Esophagus squamous epithelium (tissue), 4 donors: ENCODE data around the gene CDKN2B-AS1.

Source experiments
- CTCF ChIP-seq, 6 experiments: fragments of 450-650 bp in 4 of 6; fragments of 200-600 bp in 2 of 6; sonication (generic) in 2 of 6; IDR thresholded peaks; one replicate each; pipeline ENCODE4 v1.5.1; 2016 to 2019; ENCODE audit warnings: antibody characterized with exemption in 6 of 6, mild to moderate bottlenecking in 4 of 6, moderate library complexity in 4 of 6
- POLR2A ChIP-seq, 4 donors: fragments of 450-650 bp; IDR thresholded peaks; one replicate each; pipeline ENCODE4 v1.6.1; 2017; ENCODE audit warnings: antibody characterized with exemption in 4 of 4, mild to moderate bottlenecking in 4 of 4, moderate library complexity in 3 of 4

GRCh38 chr9:22067196-22067595, 72.6 kb downstream of the CDKN2B-AS1 start:
- TF ChIP-seq CTCF (IDR thresholded peaks at IDR 0.05) (no peak), POLR2A (IDR thresholded peaks at IDR 0.05) (no peak)
